Ishikawa (cell line): Measurements from ENCODE around the gene AIG1.

Source experiments
- CEBPB ChIP-seq: IDR thresholded peaks from 2 replicates; pipeline ENCODE4 v1.6.1; 2012
- CREB1 ChIP-seq: IDR thresholded peaks from 2 replicates; pipeline ENCODE4 v1.6.1; 2012; ENCODE audit warnings: low read depth
- EGR1 ChIP-seq: IDR thresholded peaks from 2 replicates; pipeline ENCODE4 v1.6.1; 2012
- EP300 ChIP-seq: IDR thresholded peaks from 2 replicates; pipeline ENCODE4 v1.6.1; 2012; ENCODE audit warnings: borderline replicate concordance
- FOXM1 ChIP-seq: IDR thresholded peaks from 2 replicates; pipeline ENCODE4 v1.6.1; 2012; ENCODE audit warnings: low read depth, borderline replicate concordance
- NFIC ChIP-seq: IDR thresholded peaks from 2 replicates; pipeline ENCODE4 v1.6.1; 2012
- RAD21 ChIP-seq: IDR thresholded peaks from 2 replicates; pipeline ENCODE4 v1.6.1; 2012; ENCODE audit warnings: low read depth
- TAF1 ChIP-seq: IDR thresholded peaks from 2 replicates; pipeline ENCODE4 v1.6.1; 2012; ENCODE audit warnings: low read depth, mild to moderate bottlenecking
- TEAD4 ChIP-seq: IDR thresholded peaks from 2 replicates; pipeline ENCODE4 v1.6.1; 2012
- YY1 ChIP-seq: IDR thresholded peaks from 2 replicates; pipeline ENCODE4 v1.6.1; 2012; ENCODE audit warnings: low read depth
- ZBTB7A ChIP-seq: IDR thresholded peaks from 2 replicates; pipeline ENCODE4 v1.6.1; 2012; ENCODE audit warnings: low read depth
- TF ChIP-seq, protein P1 (sequence below): IDR thresholded peaks from 2 replicates; pipeline ENCODE4 v1.6.1; 2012
- TF ChIP-seq, protein P2 (sequence below): IDR thresholded peaks from 2 replicates; pipeline ENCODE4 v1.6.1; 2012
- TF ChIP-seq, protein P3 (sequence below): IDR thresholded peaks from 2 replicates; pipeline ENCODE4 v1.6.1; 2012; ENCODE audit warnings: low read depth, mild to moderate bottlenecking

DNA sequence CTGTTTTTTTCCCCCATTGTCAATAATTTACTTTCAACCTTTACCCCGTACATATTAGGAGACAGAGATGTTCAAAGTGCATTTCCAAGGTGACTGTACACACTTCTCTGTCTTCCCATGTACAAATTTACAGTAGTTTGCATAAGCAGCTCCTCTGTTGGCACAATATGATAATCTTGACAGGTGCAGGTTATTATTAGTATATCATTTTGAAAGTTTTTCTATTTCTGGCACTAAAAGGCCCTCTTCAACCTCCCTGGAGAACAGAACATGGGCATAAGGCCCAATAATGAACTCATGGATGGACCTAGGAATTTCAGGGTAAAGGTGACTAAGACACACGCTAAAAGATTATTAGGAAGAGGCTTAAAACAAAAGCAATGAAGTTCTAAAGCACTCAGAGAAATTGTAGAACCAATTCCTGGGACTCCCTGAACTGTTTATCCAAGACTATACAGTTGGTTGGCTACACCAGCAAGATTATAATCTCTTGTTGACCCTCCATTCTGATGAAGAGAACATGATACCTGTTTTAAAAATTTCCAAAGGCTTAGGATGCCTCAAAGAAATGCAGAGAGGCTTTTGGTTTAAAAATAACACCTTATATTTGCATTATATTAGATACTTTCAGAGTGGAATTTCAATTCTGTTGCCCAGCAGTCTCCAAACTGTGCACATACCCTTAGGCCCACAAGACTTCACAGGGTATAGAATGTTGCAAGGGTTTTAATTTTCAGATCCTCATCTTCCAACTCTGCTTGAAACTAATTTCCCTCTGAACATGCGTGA is 1.1 kb downstream of the AIG1 start:
- TF ChIP-seq, protein P1, sequence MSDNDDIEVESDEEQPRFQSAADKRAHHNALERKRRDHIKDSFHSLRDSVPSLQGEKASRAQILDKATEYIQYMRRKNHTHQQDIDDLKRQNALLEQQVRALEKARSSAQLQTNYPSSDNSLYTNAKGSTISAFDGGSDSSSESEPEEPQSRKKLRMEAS, result no peak
- TF ChIP-seq NFIC (no peak), TAF1 (no peak), CEBPB (no peak), EGR1 (no peak), EP300 (no peak), TEAD4 (no peak), YY1 (no peak), RAD21 (no peak), ZBTB7A (no peak), CREB1 (no peak), FOXM1 (no peak)
- TF ChIP-seq, protein P2, sequence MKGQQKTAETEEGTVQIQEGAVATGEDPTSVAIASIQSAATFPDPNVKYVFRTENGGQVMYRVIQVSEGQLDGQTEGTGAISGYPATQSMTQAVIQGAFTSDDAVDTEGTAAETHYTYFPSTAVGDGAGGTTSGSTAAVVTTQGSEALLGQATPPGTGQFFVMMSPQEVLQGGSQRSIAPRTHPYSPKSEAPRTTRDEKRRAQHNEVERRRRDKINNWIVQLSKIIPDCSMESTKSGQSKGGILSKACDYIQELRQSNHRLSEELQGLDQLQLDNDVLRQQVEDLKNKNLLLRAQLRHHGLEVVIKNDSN, result no peak
- TF ChIP-seq, protein P3, sequence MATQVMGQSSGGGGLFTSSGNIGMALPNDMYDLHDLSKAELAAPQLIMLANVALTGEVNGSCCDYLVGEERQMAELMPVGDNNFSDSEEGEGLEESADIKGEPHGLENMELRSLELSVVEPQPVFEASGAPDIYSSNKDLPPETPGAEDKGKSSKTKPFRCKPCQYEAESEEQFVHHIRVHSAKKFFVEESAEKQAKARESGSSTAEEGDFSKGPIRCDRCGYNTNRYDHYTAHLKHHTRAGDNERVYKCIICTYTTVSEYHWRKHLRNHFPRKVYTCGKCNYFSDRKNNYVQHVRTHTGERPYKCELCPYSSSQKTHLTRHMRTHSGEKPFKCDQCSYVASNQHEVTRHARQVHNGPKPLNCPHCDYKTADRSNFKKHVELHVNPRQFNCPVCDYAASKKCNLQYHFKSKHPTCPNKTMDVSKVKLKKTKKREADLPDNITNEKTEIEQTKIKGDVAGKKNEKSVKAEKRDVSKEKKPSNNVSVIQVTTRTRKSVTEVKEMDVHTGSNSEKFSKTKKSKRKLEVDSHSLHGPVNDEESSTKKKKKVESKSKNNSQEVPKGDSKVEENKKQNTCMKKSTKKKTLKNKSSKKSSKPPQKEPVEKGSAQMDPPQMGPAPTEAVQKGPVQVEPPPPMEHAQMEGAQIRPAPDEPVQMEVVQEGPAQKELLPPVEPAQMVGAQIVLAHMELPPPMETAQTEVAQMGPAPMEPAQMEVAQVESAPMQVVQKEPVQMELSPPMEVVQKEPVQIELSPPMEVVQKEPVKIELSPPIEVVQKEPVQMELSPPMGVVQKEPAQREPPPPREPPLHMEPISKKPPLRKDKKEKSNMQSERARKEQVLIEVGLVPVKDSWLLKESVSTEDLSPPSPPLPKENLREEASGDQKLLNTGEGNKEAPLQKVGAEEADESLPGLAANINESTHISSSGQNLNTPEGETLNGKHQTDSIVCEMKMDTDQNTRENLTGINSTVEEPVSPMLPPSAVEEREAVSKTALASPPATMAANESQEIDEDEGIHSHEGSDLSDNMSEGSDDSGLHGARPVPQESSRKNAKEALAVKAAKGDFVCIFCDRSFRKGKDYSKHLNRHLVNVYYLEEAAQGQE, result no peak
